GM11168 (cell line): ENCODE measurements around the gene LGALS8.

Experiments used
- in situ Hi-C: fragments of 300-500 bp; cut with MboI; formaldehyde crosslinking; loops from one replicate; pipeline ENCODE4 v1.12.0; 2022; ENCODE audit warnings: low sequenced_read_pairs; ENCODE audit not compliant: unreplicated experiment

Gene LGALS8

GRCh38 chr1:236535190-236535589 lies 11.4 kb downstream of the LGALS8 start:
- in situ Hi-C loops, result no loop called here

- in situ Hi-C loops, result no loop called here
Measured at GRCh38 chr1:236535662-236536161, 11.9 kb downstream of the LGALS8 start.

GRCh38 chr1:236536540-236536939 lies 12.8 kb downstream of the LGALS8 start:
- in situ Hi-C loops, result no loop called here

GRCh38 chr1:236540813-236541465 lies 17.2 kb downstream of the LGALS8 start:
- in situ Hi-C loops, result no loop called here

- in situ Hi-C loops, result no loop called here
Measured at GRCh38 chr1:236541710-236542109, 17.9 kb downstream of the LGALS8 start.

GRCh38 chr1:236543065-236543669 lies 19.4 kb downstream of the LGALS8 start:
- in situ Hi-C loops, result no loop called here

- in situ Hi-C loops, result no loop called here
Measured at GRCh38 chr1:236545621-236546169, 21.9 kb downstream of the LGALS8 start.

GRCh38 chr1:236548452-236548851 lies 24.7 kb downstream of the LGALS8 start:
- in situ Hi-C loops, result no loop called here

- in situ Hi-C loops, result no loop called here
Measured at GRCh38 chr1:236550961-236551851, 27.4 kb downstream of the LGALS8 start.

GRCh38 chr1:236552096-236552495 lies 28.3 kb downstream of the LGALS8 start:
- in situ Hi-C loops, result no loop called here

GRCh38 chr1:236552901-236553300 lies 29.1 kb downstream of the LGALS8 start:
- in situ Hi-C loops, result no loop called here

- in situ Hi-C loops, result no loop called here
Measured at GRCh38 chr1:236553370-236553769, 29.6 kb downstream of the LGALS8 start.

- in situ Hi-C loops, result no loop called here
Measured at GRCh38 chr1:236556606-236557005, 32.8 kb downstream of the LGALS8 start.

- in situ Hi-C loops, result no loop called here
Measured at GRCh38 chr1:236558081-236558480, 34.3 kb downstream of the LGALS8 start.

- in situ Hi-C loops, result no loop called here
Measured at GRCh38 chr1:236558846-236559245, 35.1 kb downstream of the LGALS8 start.

- in situ Hi-C loops, result no loop called here
Measured at GRCh38 chr1:236560213-236560771, 36.5 kb downstream of the LGALS8 start.

- in situ Hi-C loops, result no loop called here
Measured at GRCh38 chr1:236561976-236562375, 38.2 kb downstream of the LGALS8 start.

- in situ Hi-C loops, result no loop called here
Measured at GRCh38 chr1:236565530-236565929, 41.7 kb downstream of the LGALS8 start.

GRCh38 chr1:236568285-236568894 lies 44.6 kb downstream of the LGALS8 start:
- in situ Hi-C loops, result no loop called here

GRCh38 chr1:236575523-236575922 lies 51.7 kb downstream of the LGALS8 start:
- in situ Hi-C loops, result no loop called here
